Measurements from ENCODE around the gene DEFB110.

The DEFB110 gene

GRCh38 chr6:50021894-50022293, at the start of gene DEFB110:
Gene DEFB110, minus strand, starts transcription at chr6:50021994. Its CDS starts 59 bp downstream, at chr6:50021935.
- DNase-seq: no peak

- DNase-seq: no peak
These were observed 48.3 kb upstream of the DEFB110 start for GRCh38 chr6:50070101-50070500.

- no peak for DNase-seq
These were observed 40.3 kb upstream of the DEFB110 start for GRCh38 chr6:50062051-50062450.

GRCh38 chr6:50056242-50056641, 34.4 kb upstream of the DEFB110 start:
- no peak for DNase-seq

- DNase-seq: no peak
These were observed 28.0 kb upstream of the DEFB110 start, which contains the start of gene DEFB112 for GRCh38 chr6:50049829-50050228. Gene DEFB112, minus strand, starts transcription at chr6:50049929. Its CDS starts 60 bp downstream, at chr6:50049869.

GRCh38 chr6:50047026-50047425, 25.2 kb upstream of the DEFB110 start:
- DNase-seq: no peak

GRCh38 chr6:50030777-50031562, 9.2 kb upstream of the DEFB110 start:
- DNase-seq: no peak

GRCh38 chr6:50030350-50030749, 8.6 kb upstream of the DEFB110 start:
- no peak for DNase-seq

GRCh38 chr6:50025258-50025657, 3.5 kb upstream of the DEFB110 start:
- DNase-seq: no peak

GRCh38 chr6:50007819-50008218, 14.0 kb downstream of the DEFB110 start:
- DNase-seq: no peak

- DNase-seq: no peak
These were observed 18.7 kb downstream of the DEFB110 start for GRCh38 chr6:50003139-50003538.

GRCh38 chr6:49995278-49995677, 26.5 kb downstream of the DEFB110 start:
- DNase-seq: no peak

- DNase-seq: no peak
These were observed 32.9 kb downstream of the DEFB110 start for GRCh38 chr6:49988900-49989299.

GRCh38 chr6:49987749-49988148, 34.0 kb downstream of the DEFB110 start:
- no peak for DNase-seq

GRCh38 chr6:49986551-49986950, 35.2 kb downstream of the DEFB110 start:
- no peak for DNase-seq

- no peak for DNase-seq
These were observed 39.7 kb downstream of the DEFB110 start for GRCh38 chr6:49982046-49982445.

GRCh38 chr6:49980898-49981297, 40.9 kb downstream of the DEFB110 start:
- DNase-seq: no peak

GRCh38 chr6:49979584-49979983, 42.2 kb downstream of the DEFB110 start:
- no peak for DNase-seq

GRCh38 chr6:49978332-49979226, 43.2 kb downstream of the DEFB110 start:
- no peak for DNase-seq

GRCh38 chr6:49969605-49970004, 52.2 kb downstream of the DEFB110 start, which contains the start of gene DEFB113:
Gene DEFB113, minus strand, starts transcription at chr6:49969625. Its CDS starts 0 bp downstream, at chr6:49969625.
- no peak for DNase-seq

Measured in activated naive CD4-positive, alpha-beta T cell treated with Interleukin-2 at 50 U/mL for 16 hours (primary cell).